SK-N-MC (cell line): ENCODE data around the gene TAF1C.

Source experiments
- EZH2 ChIP-seq: fragments of 200-600 bp; sonication (generic); IDR thresholded peaks from one replicate; pipeline ENCODE4 v1.6.1; 2017; ENCODE audit warnings: antibody characterized with exemption
- POLR2AphosphoS5 ChIP-seq: IDR thresholded peaks from 2 replicates; pipeline ENCODE4 v1.6.1; 2012; ENCODE audit warnings: mild to moderate bottlenecking, low read depth, low read length, borderline replicate concordance

- no peak for TF ChIP-seq EZH2
- TF ChIP-seq POLR2AphosphoS5, result no peak
These were observed 6.6 kb upstream of the TAF1C start for GRCh38 chr16:84193480-84193879.
